C4-2B (cell line): Measurements from ENCODE around the gene ADARB2.

Experiments used
- H3K27ac ChIP-seq: fragments of 450-650 bp; 2 replicates; pipeline ENCODE4 v1.5.1; 2017
- CTCF ChIP-seq: fragments of 450-650 bp; conservative IDR thresholded peaks from 2 replicates; pipeline ENCODE4 v1.5.1; 2017; ENCODE audit warnings: mild to moderate bottlenecking
- ZFX ChIP-seq: fragments of 450-650 bp; IDR thresholded peaks from 2 replicates; pipeline ENCODE4 v1.6.1; 2017

The ADARB2 gene

GRCh38 chr10:1128649-1129048 is 608.7 kb downstream of the ADARB2 start:
- H3K27ac ChIP-seq = no peak overlapping the region
- TF ChIP-seq ZFX = no peak
- no peak for TF ChIP-seq CTCF

GRCh38 chr10:1128115-1128514 is 609.2 kb downstream of the ADARB2 start:
- TF ChIP-seq ZFX (no peak), CTCF (no peak)
- H3K27ac ChIP-seq = no peak overlapping the region

- no peak overlapping the region for H3K27ac ChIP-seq
- TF ChIP-seq ZFX (no peak), CTCF (no peak)
These were observed 609.7 kb downstream of the ADARB2 start for GRCh38 chr10:1127629-1128028.
